AG09309 (cell line): ENCODE results near the gene SLC38A5.
"Not testable (repeated sequence)": the region's sequence is repeated elsewhere in the genome, so short reads cannot be mapped to it uniquely, and the experiment has no call there.

Experiments
- DNase-seq: peaks from one replicate; pipeline ENCODE4 v3.0.0-alpha.2; 2010; ENCODE audit warnings: low read depth
- H3K4me3 ChIP-seq: 2 replicates; pipeline ENCODE4 v1.5.1; 2011; ENCODE audit warnings: mild to moderate bottlenecking, low read depth, low read length, moderate library complexity; ENCODE audit not compliant: control insufficient read depth
- CTCF ChIP-seq: IDR thresholded peaks from 2 replicates; pipeline ENCODE4 v1.5.1; 2011; ENCODE audit warnings: mild to moderate bottlenecking, low read depth, low read length, inconsistent platforms; ENCODE audit not compliant: insufficient read depth, control insufficient read depth; ENCODE audit errors: missing control alignments

Gene SLC38A5

GRCh38 chrX:48470110-48470832 is at the start of gene SLC38A5:
TSS of gene SLC38A5 (minus strand) at chrX:48470260. CDS start at chrX:48467924, 2,336 bp downstream.
- TF ChIP-seq CTCF, result no peak
- no peak within 1 kb of the TSS for H3K4me3 ChIP-seq
- no peak for DNase-seq

GRCh38 chrX:48519481-48519880 is 49.4 kb upstream of the SLC38A5 start:
- H3K4me3 ChIP-seq, DNase-seq: not testable (repeated sequence)

- no peak for TF ChIP-seq CTCF
- H3K4me3 ChIP-seq, result no peak overlapping the region
These were observed 46.9 kb upstream of the SLC38A5 start for GRCh38 chrX:48516987-48517386.

GRCh38 chrX:48516285-48516684 is 46.2 kb upstream of the SLC38A5 start:
- DNase-seq, result no peak
- no peak for TF ChIP-seq CTCF
- no peak overlapping the region for H3K4me3 ChIP-seq

More at GRCh38 chrX:48516987-48517386, 46.9 kb upstream of the SLC38A5 start:
- no peak for DNase-seq

GRCh38 chrX:48515842-48516241 is 45.8 kb upstream of the SLC38A5 start:
- DNase-seq, result no peak
- TF ChIP-seq CTCF, result no peak
- no peak overlapping the region for H3K4me3 ChIP-seq

GRCh38 chrX:48514868-48515460 is 44.9 kb upstream of the SLC38A5 start:
- no peak for DNase-seq
- TF ChIP-seq CTCF, result no peak
- no peak overlapping the region for H3K4me3 ChIP-seq

GRCh38 chrX:48514126-48514806 is 44.2 kb upstream of the SLC38A5 start:
- TF ChIP-seq CTCF, result no peak
- DNase-seq, result no peak
- H3K4me3 ChIP-seq, result no peak overlapping the region
